NCI-H187 treated with DMSO at 0.1 percent for 48 hours (cell line): ENCODE results near the gene OR52W1.

Experiments used
- DNase-seq: peaks from one replicate; lab custom pipeline; 2025; lab: John Stamatoyannopoulos, UW

The OR52W1 gene

GRCh38 chr11:6199174-6199810, at the start of gene OR52W1:
Gene OR52W1, plus strand, starts transcription at chr11:6199224. Its CDS starts 0 bp downstream, at chr11:6199224.
- no peak for DNase-seq

GRCh38 chr11:6151117-6151516, 47.9 kb upstream of the OR52W1 start:
- DNase-seq = no peak

- DNase-seq = no peak
These were observed 46.9 kb upstream of the OR52W1 start for GRCh38 chr11:6152126-6152525.

GRCh38 chr11:6156628-6157359, 42.2 kb upstream of the OR52W1 start:
- no peak for DNase-seq

GRCh38 chr11:6170226-6170625, 28.8 kb upstream of the OR52W1 start, which contains the start of gene OR52B2:
Gene OR52B2, minus strand, starts transcription at chr11:6170326. Its CDS starts 0 bp downstream, at chr11:6170326.
- no peak for DNase-seq

- no peak for DNase-seq
These were observed 23.6 kb upstream of the OR52W1 start for GRCh38 chr11:6175440-6175839.

GRCh38 chr11:6191742-6192141, 7.3 kb upstream of the OR52W1 start:
- no peak for DNase-seq

- DNase-seq = no peak
These were observed 4.9 kb upstream of the OR52W1 start for GRCh38 chr11:6194065-6194581.

- no peak for DNase-seq
These were observed 2.6 kb upstream of the OR52W1 start for GRCh38 chr11:6196396-6196795.

GRCh38 chr11:6197466-6198200, 1.4 kb upstream of the OR52W1 start:
- DNase-seq = no peak

- DNase-seq = no peak
These were observed 2.0 kb downstream of the OR52W1 start for GRCh38 chr11:6200975-6201374.

GRCh38 chr11:6201481-6201880, 2.5 kb downstream of the OR52W1 start:
- no peak for DNase-seq

- DNase-seq = no peak
These were observed 3.0 kb downstream of the OR52W1 start for GRCh38 chr11:6202041-6202440.

- no peak for DNase-seq
These were observed 4.3 kb downstream of the OR52W1 start for GRCh38 chr11:6203327-6203726.

GRCh38 chr11:6204706-6205105, 5.7 kb downstream of the OR52W1 start:
- no peak for DNase-seq

- no peak for DNase-seq
These were observed 6.3 kb downstream of the OR52W1 start, which contains the start of gene C11orf42 for GRCh38 chr11:6205366-6205765. Gene C11orf42, plus strand, starts transcription at chr11:6205557. Its CDS starts 59 bp downstream, at chr11:6205616.

- DNase-seq = no peak
These were observed 7.6 kb downstream of the OR52W1 start for GRCh38 chr11:6206456-6207180.

- DNase-seq = no peak
These were observed 10.8 kb downstream of the OR52W1 start for GRCh38 chr11:6209801-6210200.

GRCh38 chr11:6210274-6210955, 11.4 kb downstream of the OR52W1 start:
- DNase-seq = no peak

- DNase-seq = no peak
These were observed 15.5 kb downstream of the OR52W1 start for GRCh38 chr11:6214530-6214929.

GRCh38 chr11:6216501-6216900, 17.5 kb downstream of the OR52W1 start:
- DNase-seq = no peak
